ENCODE measurements around the gene EHHADH. TPM values are rescaled to one million over a fixed set of nuclear protein-coding genes. Genes with fewer than 3 reads are reported as not detected.

The EHHADH gene
- total and polyA plus RNA-seq, 2 of the 13 experiments (the other 11 are each of a cell fraction or from before 2014, with no cell fraction given): 14.5 to 38.9 TPM

DNA sequence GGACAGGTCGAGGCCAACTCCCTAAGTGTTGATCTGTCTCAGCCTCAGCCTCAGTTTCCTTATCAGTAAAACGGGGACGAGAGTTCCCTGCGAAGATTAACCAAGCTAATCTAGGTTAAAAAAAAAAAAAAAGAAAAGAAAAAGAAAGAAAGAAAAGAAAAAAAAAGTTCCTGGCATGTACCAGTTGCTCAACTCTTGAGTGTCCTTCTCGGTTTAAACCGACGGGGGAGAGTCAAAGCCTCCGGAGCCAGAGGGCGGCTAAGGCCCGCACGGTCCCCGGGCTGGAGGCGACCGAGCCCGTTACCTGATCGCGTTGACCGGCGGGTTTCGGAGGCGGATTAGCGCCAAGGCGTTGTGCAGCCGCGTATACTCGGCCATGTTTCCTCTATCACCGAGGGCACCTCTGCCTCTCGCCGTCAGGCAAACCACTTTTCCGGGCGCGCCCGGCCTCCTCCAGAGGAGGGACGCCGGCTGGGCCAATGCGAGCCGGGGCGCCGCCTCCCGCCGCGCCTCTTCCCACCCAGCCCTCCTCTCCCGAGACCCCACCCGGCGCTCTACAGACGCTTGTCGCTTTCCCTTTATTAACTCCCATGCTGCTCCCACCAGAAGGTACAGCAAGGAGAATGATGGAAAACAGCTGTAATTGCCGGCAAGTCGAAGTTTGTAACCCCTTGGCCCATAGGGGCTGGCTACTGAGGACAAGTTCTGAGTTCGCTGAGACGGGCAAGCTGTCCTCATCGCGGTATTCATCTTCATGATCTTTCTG, at the start of gene EHHADH (continued):
- TF ChIP-seq, protein P1, sequence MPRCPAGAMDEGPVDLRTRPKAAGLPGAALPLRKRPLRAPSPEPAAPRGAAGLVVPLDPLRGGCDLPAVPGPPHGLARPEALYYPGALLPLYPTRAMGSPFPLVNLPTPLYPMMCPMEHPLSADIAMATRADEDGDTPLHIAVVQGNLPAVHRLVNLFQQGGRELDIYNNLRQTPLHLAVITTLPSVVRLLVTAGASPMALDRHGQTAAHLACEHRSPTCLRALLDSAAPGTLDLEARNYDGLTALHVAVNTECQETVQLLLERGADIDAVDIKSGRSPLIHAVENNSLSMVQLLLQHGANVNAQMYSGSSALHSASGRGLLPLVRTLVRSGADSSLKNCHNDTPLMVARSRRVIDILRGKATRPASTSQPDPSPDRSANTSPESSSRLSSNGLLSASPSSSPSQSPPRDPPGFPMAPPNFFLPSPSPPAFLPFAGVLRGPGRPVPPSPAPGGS (CRISPR knock-in tag; IDR thresholded peaks at IDR 0.05): 0 out of 2 replicates have a peak, but pooled peaks have one; percentile 13
- TF ChIP-seq ZNF414 (CRISPR knock-in tag; IDR thresholded peaks at IDR 0.05): peak; percentile 58; the same call in 1 of the 2 replicates
- TF ChIP-seq HNRNPL (IDR thresholded peaks at IDR 0.05; ENCODE audit: low read depth, low read length): 0 out of 2 replicates have a peak, but pooled peaks have one; percentile 65
- no peak for TF ChIP-seq ARID2 (CRISPR knock-in tag; IDR thresholded peaks at IDR 0.05; ENCODE audit: borderline replicate concordance)
- no peak for TF ChIP-seq SALL2 (CRISPR knock-in tag; IDR thresholded peaks at IDR 0.05)
- peak; percentile 70; the same call in 1 of the 2 replicates for TF ChIP-seq NR1H2 (CRISPR knock-in tag; IDR thresholded peaks at IDR 0.05; ENCODE audit: borderline replicate concordance, low read depth)
- TF ChIP-seq ZNF607 (CRISPR knock-in tag; IDR thresholded peaks at IDR 0.05; ENCODE audit: borderline replicate concordance): peak; percentile 75; the same call in 1 of the 2 replicates
- no peak for TF ChIP-seq GMEB2 (CRISPR knock-in tag; IDR thresholded peaks at IDR 0.05; ENCODE audit: low read depth)
- no peak for TF ChIP-seq ATRX (CRISPR knock-in tag; IDR thresholded peaks at IDR 0.05; ENCODE audit: borderline replicate concordance)
- TF ChIP-seq TRAFD1 (CRISPR knock-in tag; IDR thresholded peaks at IDR 0.05; ENCODE audit: borderline replicate concordance): no peak
- TF ChIP-seq ZNF777 (CRISPR knock-in tag; IDR thresholded peaks at IDR 0.05): peak; percentile 80
- no peak for TF ChIP-seq SIN3B (IDR thresholded peaks at IDR 0.05; ENCODE audit: low read length)
- TF ChIP-seq MIER3 (CRISPR knock-in tag; IDR thresholded peaks at IDR 0.05; ENCODE audit: borderline replicate concordance): no peak
- TF ChIP-seq ZNF678 (CRISPR knock-in tag; IDR thresholded peaks at IDR 0.05): 0 out of 2 replicates have a peak, but pooled peaks have one; percentile 52
- TF ChIP-seq PCBP2 (optimal IDR thresholded peaks at IDR 0.05; ENCODE audit: low read depth, low read length, poor library complexity, severe bottlenecking): no peak
- no peak for TF ChIP-seq GTF2F1 (IDR thresholded peaks at IDR 0.05; ENCODE audit: low read length)
- TF ChIP-seq ZBTB25 (CRISPR knock-in tag; IDR thresholded peaks at IDR 0.05): 0 out of 2 replicates have a peak, but pooled peaks have one; percentile 41
- TF ChIP-seq ETV6 (CRISPR knock-in tag; conservative IDR thresholded peaks at IDR 0.05): 0 out of 2 replicates have a peak, but pooled peaks have one; percentile 29
- 0 out of 2 replicates have a peak, but pooled peaks have one; percentile 28 for TF ChIP-seq TARDBP (CRISPR knock-in tag; IDR thresholded peaks at IDR 0.05)
- no peak for TF ChIP-seq FOXP1 (IDR thresholded peaks at IDR 0.05)
- TF ChIP-seq FOXP1 (CRISPR knock-in tag; IDR thresholded peaks at IDR 0.05): no peak
- TF ChIP-seq, protein P2, sequence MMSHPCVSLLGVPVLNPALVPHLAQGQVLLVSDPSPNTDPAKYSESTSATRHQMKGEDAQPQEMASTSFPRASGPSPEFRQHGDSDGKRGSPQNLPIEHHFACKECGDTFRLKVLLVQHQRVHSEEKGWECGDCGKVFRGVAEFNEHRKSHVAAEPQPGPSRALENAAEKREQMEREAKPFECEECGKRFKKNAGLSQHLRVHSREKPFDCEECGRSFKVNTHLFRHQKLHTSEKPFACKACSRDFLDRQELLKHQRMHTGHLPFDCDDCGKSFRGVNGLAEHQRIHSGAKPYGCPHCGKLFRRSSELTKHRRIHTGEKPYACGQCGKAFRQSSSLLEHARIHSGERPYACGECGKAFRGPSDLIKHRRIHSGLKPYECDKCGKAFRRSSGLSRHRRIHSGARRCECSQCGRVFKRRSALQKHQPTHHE (CRISPR knock-in tag; IDR thresholded peaks at IDR 0.05; ENCODE audit: borderline replicate concordance): peak; percentile 49; the same call in 1 of the 2 replicates
